ENCODE data around the gene E2F6.

Gene E2F6

DNA sequence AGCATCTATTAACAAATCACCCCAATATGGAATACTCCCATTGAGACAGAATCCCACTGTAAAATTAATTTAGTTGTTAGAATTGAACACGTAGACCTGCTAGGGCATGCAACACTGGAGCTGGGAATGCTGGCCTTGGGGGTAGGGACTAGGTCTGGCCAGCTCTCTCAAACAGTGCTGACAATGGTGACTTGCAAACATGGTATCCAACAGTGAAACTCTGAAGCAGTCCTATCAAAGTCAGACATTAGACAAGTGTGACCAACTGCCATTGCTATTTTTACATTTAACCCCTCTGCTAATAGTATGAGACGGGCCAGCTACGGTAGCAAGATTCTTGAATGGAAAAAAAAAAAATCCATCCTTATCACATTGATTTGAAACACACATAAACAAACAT lies 7.2 kb downstream of the E2F6 start:
- TF ChIP-seq GATA1 (IDR thresholded peaks at IDR 0.05; ENCODE audit: low read depth, low read length) (no peak), POLR2A (IDR thresholded peaks at IDR 0.05; ENCODE audit: low read length) (no peak)
- no peak for DNase-seq

DNA sequence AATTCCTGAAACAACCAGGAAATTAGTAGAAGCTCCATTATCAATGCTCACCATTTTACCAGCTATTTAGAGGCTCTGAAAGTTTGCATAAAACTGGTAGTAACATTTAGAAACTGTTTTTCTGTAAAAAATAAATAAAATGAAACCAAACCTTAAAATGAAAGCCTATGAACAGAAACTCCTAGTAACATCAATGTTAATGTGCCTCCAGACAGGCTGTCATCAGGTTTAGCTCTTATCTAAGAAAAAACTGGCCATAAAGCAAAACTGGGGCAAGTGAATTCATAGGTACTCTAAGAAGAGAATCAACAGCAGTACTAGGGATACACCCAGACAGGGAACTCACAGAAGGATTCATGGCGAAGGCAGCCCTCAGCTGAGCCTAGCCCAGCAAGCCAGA lies 8.0 kb downstream of the E2F6 start:
- no peak for TF ChIP-seq POLR2A (IDR thresholded peaks at IDR 0.05; ENCODE audit: low read length)
- no peak for TF ChIP-seq GATA1 (IDR thresholded peaks at IDR 0.05; ENCODE audit: low read depth, low read length)

DNA sequence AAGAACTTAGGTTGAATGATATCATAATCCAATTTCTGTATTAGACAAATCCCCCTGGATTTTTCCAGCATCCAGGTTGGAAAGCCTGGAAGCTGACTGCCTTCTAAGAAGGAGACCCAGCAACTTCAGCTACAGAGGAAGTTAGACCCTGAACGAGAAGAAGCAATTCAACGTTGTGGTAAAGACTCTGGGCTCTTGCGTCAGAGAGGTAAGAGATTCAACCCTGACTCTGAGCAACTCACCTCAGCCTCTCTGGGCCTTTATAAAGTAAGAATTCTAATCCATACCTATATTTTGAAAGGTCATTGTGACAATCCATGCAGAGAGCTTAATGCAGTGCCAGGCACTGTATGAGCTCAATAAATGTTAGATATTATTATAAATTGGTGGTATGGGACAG lies 9.7 kb downstream of the E2F6 start:
- no peak for TF ChIP-seq POLR2A (IDR thresholded peaks at IDR 0.05; ENCODE audit: low read length)
- no peak for TF ChIP-seq GATA1 (IDR thresholded peaks at IDR 0.05; ENCODE audit: low read depth, low read length)

More for the DNA sequence above, 8.0 kb downstream of the E2F6 start:
- peak in 1 of 2 experiments; percentile 6 for DNase-seq

DNA sequence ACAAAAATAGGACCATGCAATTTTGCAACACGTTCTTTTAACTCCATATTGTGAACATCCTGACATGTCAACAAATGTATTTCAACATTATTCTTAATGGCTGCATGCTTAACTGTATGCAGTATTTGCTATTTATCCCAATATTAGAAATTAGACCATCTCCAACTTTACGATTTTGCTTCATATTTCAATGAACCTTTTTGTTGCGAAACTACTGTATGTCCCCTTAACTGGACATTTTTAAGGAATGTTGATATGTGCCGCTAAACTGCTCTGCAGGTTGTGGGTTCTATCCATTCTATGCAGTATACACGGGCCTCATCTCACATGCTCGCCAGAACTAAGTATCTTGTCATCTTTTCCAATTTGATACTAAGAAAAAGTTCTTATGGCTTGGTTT lies 11.1 kb downstream of the E2F6 start:
- no peak for TF ChIP-seq POLR2A (IDR thresholded peaks at IDR 0.05; ENCODE audit: low read length)
- TF ChIP-seq GATA1 (IDR thresholded peaks at IDR 0.05; ENCODE audit: low read depth, low read length) = no peak
- DNase-seq = no peak

More for the DNA sequence above, 9.7 kb downstream of the E2F6 start:
- DNase-seq = no peak

- no peak for DNase-seq
- no peak for TF ChIP-seq POLR2A (IDR thresholded peaks at IDR 0.05; ENCODE audit: low read length)
- no peak for TF ChIP-seq GATA1 (IDR thresholded peaks at IDR 0.05; ENCODE audit: low read depth, low read length)
These were observed 15.2 kb downstream of the E2F6 start for GRCh38 chr2:11450791-11451190.

DNA sequence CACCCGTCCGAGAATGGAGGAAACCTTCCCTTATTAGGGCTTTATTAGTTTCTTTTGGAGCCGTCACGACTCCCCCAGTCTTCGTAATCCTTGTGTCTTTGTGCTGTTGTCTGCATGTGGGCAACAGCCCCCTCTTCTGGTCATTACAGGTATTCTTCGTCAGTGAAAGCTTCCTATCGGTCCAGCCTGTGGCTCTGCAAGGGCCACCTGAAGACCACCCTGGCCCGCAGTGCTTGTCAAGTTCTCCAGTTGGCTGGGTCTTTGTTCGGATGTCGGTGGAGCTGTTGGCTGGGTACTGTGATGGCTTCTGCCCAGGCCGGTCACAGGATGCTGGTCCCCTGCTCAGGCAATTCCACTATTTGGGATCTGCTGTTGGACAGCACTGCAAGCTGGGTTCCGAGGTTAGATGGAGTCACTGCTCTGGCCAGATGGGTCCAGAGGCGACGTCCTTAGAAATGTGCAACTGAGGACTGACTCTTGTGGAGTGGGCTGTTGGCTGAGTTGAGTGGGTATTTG lies 19.2 kb downstream of the E2F6 start:
- peak; percentile 66 to 79 for DNase-seq
- TF ChIP-seq GATA1 (IDR thresholded peaks at IDR 0.05; ENCODE audit: low read depth, low read length) = no peak

- TF ChIP-seq GATA1 (IDR thresholded peaks at IDR 0.05; ENCODE audit: low read depth, low read length) (no peak), POLR2A (IDR thresholded peaks at IDR 0.05; ENCODE audit: low read length) (no peak)
- no peak for DNase-seq
These were observed 21.2 kb downstream of the E2F6 start for GRCh38 chr2:11444737-11445136.

DNA sequence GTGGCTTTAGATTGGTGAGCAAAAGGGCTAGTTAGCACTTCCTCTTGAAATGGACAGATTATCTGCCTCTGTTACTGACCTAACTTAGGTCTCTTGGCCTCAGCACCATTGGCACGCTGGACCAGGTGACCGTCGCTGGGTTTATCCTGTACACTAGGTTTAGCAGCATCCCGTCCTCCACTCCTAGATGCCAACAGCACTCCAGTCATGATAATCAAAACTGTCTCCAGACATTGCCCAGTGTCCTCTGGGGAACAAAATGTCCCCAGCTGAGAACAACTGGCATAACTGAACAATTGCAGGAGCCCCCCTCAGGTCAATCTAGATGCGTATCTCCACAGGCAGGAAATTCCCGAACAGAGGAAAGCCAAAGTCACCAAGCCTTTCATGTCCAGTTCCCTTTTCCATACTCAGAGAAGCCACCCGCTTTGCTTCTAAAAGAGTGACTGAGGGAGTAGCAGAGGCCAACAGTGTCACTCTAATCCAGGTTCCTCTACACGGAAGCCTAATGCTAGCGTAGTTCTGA lies 27.3 kb downstream of the E2F6 start:
- TF ChIP-seq GATA1 (IDR thresholded peaks at IDR 0.05; ENCODE audit: low read depth, low read length) (no peak), POLR2A (IDR thresholded peaks at IDR 0.05; ENCODE audit: low read length) (no peak)
- DNase-seq = no peak

GRCh38 chr2:11437602-11438001 lies 28.4 kb downstream of the E2F6 start:
- no peak for DNase-seq
- TF ChIP-seq POLR2A (IDR thresholded peaks at IDR 0.05; ENCODE audit: low read length) (no peak), GATA1 (IDR thresholded peaks at IDR 0.05; ENCODE audit: low read depth, low read length) (no peak)

DNA sequence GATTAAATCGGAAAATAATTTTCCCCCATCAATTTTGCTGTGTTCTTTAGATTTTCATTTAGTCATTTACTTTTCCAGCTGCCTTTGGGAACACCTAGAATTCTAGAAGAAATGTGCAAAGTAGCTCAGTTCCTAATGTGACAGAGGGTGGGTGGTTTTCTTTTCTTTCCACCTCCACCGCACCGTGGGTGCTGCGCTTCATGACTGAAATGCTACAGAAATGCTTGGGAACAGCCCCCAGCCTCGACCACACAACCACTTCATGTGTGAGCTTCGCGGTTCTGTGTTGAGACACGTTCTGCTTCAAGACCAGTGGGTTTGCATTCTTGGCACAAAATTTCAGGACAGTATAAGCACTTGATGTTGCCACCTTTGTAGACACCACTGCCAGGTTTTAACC lies 30.9 kb downstream of the E2F6 start:
- no peak for DNase-seq
- no peak for TF ChIP-seq GATA1 (IDR thresholded peaks at IDR 0.05; ENCODE audit: low read depth, low read length)
- no peak for TF ChIP-seq POLR2A (IDR thresholded peaks at IDR 0.05; ENCODE audit: low read length)

- DNase-seq = no peak
These were observed 31.5 kb downstream of the E2F6 start for GRCh38 chr2:11434443-11434842.

GRCh38 chr2:11433822-11434221 lies 32.1 kb downstream of the E2F6 start:
- no peak for DNase-seq
- no peak for TF ChIP-seq GATA1 (IDR thresholded peaks at IDR 0.05; ENCODE audit: low read depth, low read length)
- no peak for TF ChIP-seq POLR2A (IDR thresholded peaks at IDR 0.05; ENCODE audit: low read length)

More at GRCh38 chr2:11434443-11434842, 31.5 kb downstream of the E2F6 start:
- no peak for TF ChIP-seq GATA1 (IDR thresholded peaks at IDR 0.05; ENCODE audit: low read depth, low read length)
- no peak for TF ChIP-seq POLR2A (IDR thresholded peaks at IDR 0.05; ENCODE audit: low read length)

DNA sequence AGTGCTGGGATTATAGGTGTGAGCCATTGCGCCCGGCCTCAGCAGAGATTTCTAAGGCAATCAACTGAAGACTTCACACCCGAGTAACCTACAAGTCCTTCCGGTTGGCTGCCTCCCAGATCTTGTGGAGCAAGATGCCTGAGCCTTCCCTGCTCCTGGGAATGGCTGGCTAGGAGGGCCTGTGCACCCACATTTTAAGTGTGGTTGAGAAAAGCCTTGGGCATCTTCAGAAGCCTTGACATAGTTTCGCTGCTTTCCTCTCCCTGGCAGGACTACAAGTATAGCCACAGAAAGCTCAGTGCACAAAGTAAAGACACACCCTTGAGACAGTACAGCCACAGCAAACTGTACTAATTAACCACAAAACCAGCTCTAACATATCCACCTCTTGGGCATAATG lies 35.2 kb downstream of the E2F6 start:
- no peak for TF ChIP-seq GATA1 (IDR thresholded peaks at IDR 0.05; ENCODE audit: low read depth, low read length)
- TF ChIP-seq POLR2A (IDR thresholded peaks at IDR 0.05; ENCODE audit: low read length) = no peak
- DNase-seq = no peak

DNA sequence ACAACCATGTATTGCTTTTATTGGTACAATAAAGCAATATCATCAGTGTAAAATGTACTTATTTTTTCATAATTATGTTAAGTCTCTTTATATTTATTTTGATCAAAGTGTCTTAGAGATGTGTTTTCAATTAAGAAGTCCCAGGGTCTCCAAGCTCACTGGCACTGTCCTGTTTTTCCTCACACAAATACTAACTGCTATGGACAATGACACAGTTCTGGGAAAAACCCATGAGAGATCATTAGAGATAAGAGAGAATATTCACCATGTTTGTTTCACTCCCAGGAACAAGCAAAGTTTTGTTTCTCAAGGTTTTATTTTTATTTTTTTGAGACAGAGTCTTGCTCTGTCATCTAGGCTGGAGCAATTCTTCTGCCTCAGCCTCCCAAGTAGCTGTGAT lies 38.7 kb downstream of the E2F6 start:
- no peak for DNase-seq
- no peak for TF ChIP-seq GATA1 (IDR thresholded peaks at IDR 0.05; ENCODE audit: low read depth, low read length)
- no peak for TF ChIP-seq POLR2A (IDR thresholded peaks at IDR 0.05; ENCODE audit: low read length)

GRCh38 chr2:11422901-11423435 lies 43.0 kb downstream of the E2F6 start:
- TF ChIP-seq GATA1 (IDR thresholded peaks at IDR 0.05; ENCODE audit: low read depth, low read length) = no peak
- TF ChIP-seq POLR2A (IDR thresholded peaks at IDR 0.05; ENCODE audit: low read length) = no peak
- no peak for DNase-seq

Data from erythroblast (primary cell).